ENCODE results near the gene FNBP1. TPM values are rescaled to one million over a fixed set of nuclear protein-coding genes. Genes with fewer than 3 reads are reported as not detected.

FNBP1 gene
- total and polyA plus RNA-seq, 10 of the 15 experiments (the other 5 are each of a cell fraction or from before 2014, with no cell fraction given): 64.5 to 353 (median 179) TPM

- TF ChIP-seq, protein P1, sequence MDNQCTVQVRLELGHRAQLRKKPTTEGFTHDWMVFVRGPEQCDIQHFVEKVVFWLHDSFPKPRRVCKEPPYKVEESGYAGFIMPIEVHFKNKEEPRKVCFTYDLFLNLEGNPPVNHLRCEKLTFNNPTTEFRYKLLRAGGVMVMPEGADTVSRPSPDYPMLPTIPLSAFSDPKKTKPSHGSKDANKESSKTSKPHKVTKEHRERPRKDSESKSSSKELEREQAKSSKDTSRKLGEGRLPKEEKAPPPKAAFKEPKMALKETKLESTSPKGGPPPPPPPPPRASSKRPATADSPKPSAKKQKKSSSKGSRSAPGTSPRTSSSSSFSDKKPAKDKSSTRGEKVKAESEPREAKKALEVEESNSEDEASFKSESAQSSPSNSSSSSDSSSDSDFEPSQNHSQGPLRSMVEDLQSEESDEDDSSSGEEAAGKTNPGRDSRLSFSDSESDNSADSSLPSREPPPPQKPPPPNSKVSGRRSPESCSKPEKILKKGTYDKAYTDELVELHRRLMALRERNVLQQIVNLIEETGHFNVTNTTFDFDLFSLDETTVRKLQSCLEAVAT (IDR thresholded peaks at IDR 0.05): peak; percentile 67
- peak; percentile 30; the same call in 1 of the 2 replicates for TF ChIP-seq ZNF217 (IDR thresholded peaks at IDR 0.05)
Measured at GRCh38 chr9:130017510-130017909, 25.5 kb downstream of the FNBP1 start (continued).

GRCh38 chr9:130017076-130017475 lies 25.9 kb downstream of the FNBP1 start:
- H2AFZ ChIP-seq (ENCODE audit: control insufficient read depth, low read depth, low read length): no peak overlapping the region
- ChIA-PET POLR2A (interaction anchor here (0.7 to 10.6 kb wide), 15 partner anchors 8 to 131 kb away, joined by 3 to 270 read pairs (median 10); no protein-coding TSS in a partner anchor), CTCF (interaction anchor here (1.0 to 3.1 kb wide), 7 partner anchors 12 to 27 kb away, joined by 3 to 12 read pairs (median 4); no protein-coding TSS in a partner anchor), RAD21 (ENCODE audit: unreplicated experiment) (interaction anchor here (0.7 to 17.1 kb wide), 11 partner anchors 8 to 129 kb away, joined by 3 to 418 read pairs (median 7); partner anchors contain the start of gene FNBP1), SMC1A (ENCODE audit: uncharacterized antibody, unreplicated experiment) (interaction anchor here (0.8 to 28.7 kb wide), 13 partner anchors 8 to 128 kb away, joined by 3 to 763 read pairs (median 5); no protein-coding TSS in a partner anchor)
- intact Hi-C loops (cut with micrococcal nuclease; ENCODE audit: unreplicated experiment): no loop called here
- ATAC-seq (peak; percentile 1; the same call in 2 of the 3 replicates), DNase-seq (ENCODE audit: low read depth, low spot score) (no peak), FAIRE-seq (no peak)
- peaks cover 8 to 30% of the 10 kb centered on the region in 2 experiments for H3K36me3 ChIP-seq (ENCODE audit: control insufficient read depth in 2 of 2, insufficient read depth in 2 of 2, low read length in 1 of 2)
- peak overlapping the region; percentile 83 for H3K27ac ChIP-seq (ENCODE audit: control insufficient read depth, insufficient read depth)
- peaks cover 84% of the 10 kb centered on the region for H3K4me1 ChIP-seq (ENCODE audit: control insufficient read depth, insufficient read depth, low read length)
- peak overlapping the region; percentile 57 for H3K9ac ChIP-seq (ENCODE audit: control insufficient read depth, insufficient read depth, low read length)
- no peaks in the 10 kb centered on the region for H4K20me1 ChIP-seq (ENCODE audit: control insufficient read depth, insufficient read depth)
- in situ Hi-C loops (cut with MboI): no loop called here
- TF ChIP-seq SIX5 (IDR thresholded peaks at IDR 0.05; ENCODE audit: low read depth, low read length, severe bottlenecking) (no peak), SMAD1 (IDR thresholded peaks at IDR 0.05; ENCODE audit: low read depth, partially characterized antibody) (peak; percentile 11)
- no peak overlapping the region; the same call in 1 of the 2 replicates for H3K4me3 ChIP-seq
- H3K79me2 ChIP-seq (ENCODE audit: control insufficient read depth, insufficient read depth, low read length): peaks cover 98% of the 10 kb centered on the region
- H3K9me3 ChIP-seq (replicated peaks; ENCODE audit: control insufficient read depth, insufficient read depth, low read length): peaks cover 9% of the 10 kb centered on the region; the same call in 2 of the 3 replicates
- H3K4me2 ChIP-seq (ENCODE audit: control insufficient read depth, insufficient read depth): peak overlapping the region; percentile 57
- WGBS (ENCODE audit: insufficient coverage, insufficient replicate concordance, low lambda C conversion rate, missing lambda C conversion rate): 20% methylated on average over 2 of the region's 2 CpGs
- TSS peak; percentile 97 for BruUV-seq (replicated peaks)
- H3K27me3 ChIP-seq (replicated peaks in 1 of 2; ENCODE audit: control insufficient read depth in 2 of 2, insufficient read depth in 2 of 2, low read length in 1 of 2): no peaks in the 10 kb centered on the region
